ENCODE data around the gene GJA3.

GJA3 gene

GRCh38 chr13:20151612-20152011 is 9.2 kb downstream of the GJA3 start:
- CTCF ChIA-PET, result no interaction called here

GRCh38 chr13:20151016-20151415 is 9.8 kb downstream of the GJA3 start:
- no peak for TF ChIP-seq CTCF (conservative IDR thresholded peaks at IDR 0.05; ENCODE audit: low read depth)
- DNase-seq (ENCODE audit: low spot score), result no peak
- CTCF ChIA-PET, result no interaction called here
- POLR2A ChIA-PET (ENCODE audit: low non-redundant PET), result no interaction called here
- H3K27ac ChIP-seq, result no peak overlapping the region

More at GRCh38 chr13:20151612-20152011, 9.2 kb downstream of the GJA3 start:
- no peak for DNase-seq (ENCODE audit: low spot score)
- POLR2A ChIA-PET (ENCODE audit: low non-redundant PET), result no interaction called here
- H3K27ac ChIP-seq, result no peak overlapping the region
- no peak for TF ChIP-seq CTCF (conservative IDR thresholded peaks at IDR 0.05; ENCODE audit: low read depth)

GRCh38 chr13:20150561-20150960 is 10.3 kb downstream of the GJA3 start:
- DNase-seq (ENCODE audit: low spot score), result no peak
- ChIA-PET CTCF (no interaction called here), POLR2A (ENCODE audit: low non-redundant PET) (no interaction called here)
- no peak overlapping the region for H3K27ac ChIP-seq
- TF ChIP-seq CTCF (conservative IDR thresholded peaks at IDR 0.05; ENCODE audit: low read depth), result no peak

- H3K27ac ChIP-seq, result no peak overlapping the region
- no peak for DNase-seq (ENCODE audit: low spot score)
- ChIA-PET POLR2A (ENCODE audit: low non-redundant PET) (interaction anchor here (0.6 kb wide), 1 partner anchor 221 kb away, joined by 4 read pairs; no protein-coding TSS in a partner anchor), CTCF (interaction anchor here (0.6 kb wide), 1 partner anchor 33 kb away, joined by 4 read pairs; no protein-coding TSS in a partner anchor)
- TF ChIP-seq CTCF (conservative IDR thresholded peaks at IDR 0.05; ENCODE audit: low read depth), result no peak
These were observed 11.1 kb downstream of the GJA3 start for GRCh38 chr13:20149762-20150161.

- no peak overlapping the region for H3K27ac ChIP-seq
- ChIA-PET CTCF (no interaction called here), POLR2A (ENCODE audit: low non-redundant PET) (no interaction called here)
- no peak for TF ChIP-seq CTCF (conservative IDR thresholded peaks at IDR 0.05; ENCODE audit: low read depth)
- no peak for DNase-seq (ENCODE audit: low spot score)
These were observed 12.2 kb downstream of the GJA3 start for GRCh38 chr13:20148501-20149183.

- no peak overlapping the region for H3K27ac ChIP-seq
- ChIA-PET POLR2A (ENCODE audit: low non-redundant PET) (no interaction called here), CTCF (no interaction called here)
- no peak for TF ChIP-seq CTCF (conservative IDR thresholded peaks at IDR 0.05; ENCODE audit: low read depth)
- DNase-seq (ENCODE audit: low spot score), result no peak
These were observed 14.5 kb downstream of the GJA3 start for GRCh38 chr13:20146381-20146780.
